ENCODE measurements around the gene C10orf90. TPM values are rescaled to one million over a fixed set of nuclear protein-coding genes. Genes with fewer than 3 reads are reported as not detected.

Gene C10orf90
- total and polyA plus RNA-seq, 2 of the 8 experiments (the other 6 are each of a cell fraction or from before 2014, with no cell fraction given): 0.21 TPM; not detected in 1

DNA sequence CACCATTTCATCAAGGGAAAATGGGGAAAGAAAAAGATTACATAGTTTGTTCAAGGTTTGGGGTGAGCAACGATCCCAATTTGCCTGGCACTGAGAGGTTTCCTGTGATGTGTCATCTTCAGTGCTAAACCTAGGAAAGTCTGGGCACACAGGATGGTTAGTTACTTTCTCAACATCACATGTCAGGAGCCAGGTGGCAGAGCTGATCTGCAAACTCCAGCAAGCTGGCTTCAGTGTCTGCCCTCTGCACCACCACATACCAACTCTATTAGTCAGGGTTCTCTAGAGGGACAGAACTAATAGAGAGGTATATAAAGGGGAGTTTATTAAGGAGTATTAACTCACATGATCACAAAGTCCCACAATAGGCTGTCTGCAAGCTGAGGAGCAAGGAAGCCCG lies 293.5 kb downstream of the C10orf90 start:
- no peak overlapping the region for H4K8ac ChIP-seq (ENCODE audit: extremely low read depth, insufficient read depth, low read length)
- H3K27me3 ChIP-seq (replicated peaks in 1 of 4; ENCODE audit: control insufficient read depth in 3 of 4, extremely low read depth in 1 of 4, insufficient read depth in 3 of 4, low read length in 3 of 4): no peaks in the 10 kb centered on the region
- no peak for FAIRE-seq
- no peak overlapping the region for H4K5ac ChIP-seq (ENCODE audit: insufficient read length, low read depth, low read length)
- no peak overlapping the region for H2BK120ac ChIP-seq (replicated peaks; ENCODE audit: low read depth, low read length)
- no peak overlapping the region for H2AK5ac ChIP-seq (ENCODE audit: low read depth, low read length)
- no peaks in the 10 kb centered on the region for H3K79me2 ChIP-seq (ENCODE audit: control insufficient read depth in 1 of 2, insufficient read depth in 2 of 2, low read length in 2 of 2)
- H2BK5ac ChIP-seq (ENCODE audit: low read depth, low read length): no peak overlapping the region
- H3K23me2 ChIP-seq (ENCODE audit: low read depth, low read length): no peaks in the 10 kb centered on the region
- ChIA-PET CTCF (ENCODE audit: partially characterized antibody) (no interaction called here), POLR2A (ENCODE audit: partially characterized antibody) (no interaction called here)
- H3K79me1 ChIP-seq (ENCODE audit: low read depth, low read length): no peaks in the 10 kb centered on the region
- WGBS, 2 experiments (ENCODE audit: extremely low coverage in 1 of 2, insufficient coverage in 1 of 2, insufficient read length in 1 of 2, insufficient replicate concordance in 2 of 2, low coverage in 1 of 2, low lambda C conversion rate in 2 of 2, missing lambda C conversion rate in 1 of 2): 86% methylated on average over 2 of the region's 2 CpGs; no CpG with 5 or more reads in 1 of the 2 experiments
- H3K4me1 ChIP-seq (replicated peaks in 1 of 4; ENCODE audit: control insufficient read depth in 3 of 4, insufficient read depth in 4 of 4, low read length in 3 of 4): no peaks in the 10 kb centered on the region
- no peak overlapping the region for H3K23ac ChIP-seq (ENCODE audit: insufficient read length)
- no peaks in the 10 kb centered on the region for H4K20me1 ChIP-seq (replicated peaks in 1 of 2; ENCODE audit: control insufficient read depth in 1 of 2, insufficient read depth in 2 of 2, low read length in 2 of 2)
- H3K4ac ChIP-seq (replicated peaks; ENCODE audit: insufficient read length, low read depth, low read length): no peak overlapping the region
- H3K4me3 ChIP-seq (ENCODE audit: extremely low read depth in 1 of 4, insufficient read depth in 2 of 4, low read depth in 3 of 4, low read length in 4 of 4): no peak overlapping the region
- H3K27ac ChIP-seq (ENCODE audit: low read depth, low read length): no peak overlapping the region
- no peak overlapping the region for H3K14ac ChIP-seq (ENCODE audit: insufficient read length)
- no peak overlapping the region for H2AFZ ChIP-seq (ENCODE audit: low read length)
- peaks cover 0 to 19% of the 10 kb centered on the region in 2 experiments; a peak in 2 of 4 replicates for H3K9me3 ChIP-seq (ENCODE audit: insufficient read depth in 2 of 2, low read depth in 1 of 2, low read length in 1 of 2)
- H3K36me3 ChIP-seq (ENCODE audit: control insufficient read depth in 2 of 4, insufficient read depth in 4 of 4, low read length in 3 of 4): no peaks in the 10 kb centered on the region
- H3K9ac ChIP-seq (replicated peaks in 1 of 4; ENCODE audit: extremely low read depth in 1 of 4, low read depth in 3 of 4, low read length in 3 of 4): no peak overlapping the region
- no peak for DNase-seq (ENCODE audit: low read depth in 1 of 2, low spot score in 2 of 2)
- no peak overlapping the region for H3K18ac ChIP-seq (ENCODE audit: extremely low read depth, low read length)
- no peak overlapping the region for H2BK12ac ChIP-seq (ENCODE audit: low read depth, low read length)
- no peak overlapping the region for H2BK15ac ChIP-seq (ENCODE audit: low read length)
- H2BK20ac ChIP-seq (ENCODE audit: low read length): no peak overlapping the region
- H4K91ac ChIP-seq (replicated peaks; ENCODE audit: insufficient read length, low read length): no peak overlapping the region
- no peak overlapping the region for H3K56ac ChIP-seq (replicated peaks; ENCODE audit: insufficient read length, low read depth, low read length)
- H3K4me2 ChIP-seq (ENCODE audit: insufficient read depth in 1 of 2, low read depth in 2 of 2, low read length in 2 of 2): no peak overlapping the region
- no peak for TF ChIP-seq EP300 (IDR thresholded peaks at IDR 0.05; ENCODE audit: borderline replicate concordance in 1 of 2, low read depth in 2 of 2, low read length in 2 of 2)
- TF ChIP-seq GTF2F1 (IDR thresholded peaks at IDR 0.05; ENCODE audit: borderline replicate concordance, low read depth, low read length): no peak
- no peak for TF ChIP-seq CBX5 (IDR thresholded peaks at IDR 0.05; ENCODE audit: low read depth, low read length)
- no peak for TF ChIP-seq RAD21 (IDR thresholded peaks at IDR 0.05 in 1 of 2, conservative IDR thresholded peaks at IDR 0.05 in 1 of 2; ENCODE audit: low read depth in 2 of 2, low read length in 2 of 2)
- TF ChIP-seq JUN (IDR thresholded peaks at IDR 0.05; ENCODE audit: low read depth, low read length): no peak
- TF ChIP-seq, protein P1, sequence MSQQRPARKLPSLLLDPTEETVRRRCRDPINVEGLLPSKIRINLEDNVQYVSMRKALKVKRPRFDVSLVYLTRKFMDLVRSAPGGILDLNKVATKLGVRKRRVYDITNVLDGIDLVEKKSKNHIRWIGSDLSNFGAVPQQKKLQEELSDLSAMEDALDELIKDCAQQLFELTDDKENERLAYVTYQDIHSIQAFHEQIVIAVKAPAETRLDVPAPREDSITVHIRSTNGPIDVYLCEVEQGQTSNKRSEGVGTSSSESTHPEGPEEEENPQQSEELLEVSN (IDR thresholded peaks at IDR 0.05): no peak
- no peak for TF ChIP-seq TEAD4 (IDR thresholded peaks at IDR 0.05; ENCODE audit: low read depth, low read length)
- TF ChIP-seq, protein P2, sequence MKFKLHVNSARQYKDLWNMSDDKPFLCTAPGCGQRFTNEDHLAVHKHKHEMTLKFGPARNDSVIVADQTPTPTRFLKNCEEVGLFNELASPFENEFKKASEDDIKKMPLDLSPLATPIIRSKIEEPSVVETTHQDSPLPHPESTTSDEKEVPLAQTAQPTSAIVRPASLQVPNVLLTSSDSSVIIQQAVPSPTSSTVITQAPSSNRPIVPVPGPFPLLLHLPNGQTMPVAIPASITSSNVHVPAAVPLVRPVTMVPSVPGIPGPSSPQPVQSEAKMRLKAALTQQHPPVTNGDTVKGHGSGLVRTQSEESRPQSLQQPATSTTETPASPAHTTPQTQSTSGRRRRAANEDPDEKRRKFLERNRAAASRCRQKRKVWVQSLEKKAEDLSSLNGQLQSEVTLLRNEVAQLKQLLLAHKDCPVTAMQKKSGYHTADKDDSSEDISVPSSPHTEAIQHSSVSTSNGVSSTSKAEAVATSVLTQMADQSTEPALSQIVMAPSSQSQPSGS (IDR thresholded peaks at IDR 0.05; ENCODE audit: low read length): no peak
- TF ChIP-seq GABPA (IDR thresholded peaks at IDR 0.05; ENCODE audit: borderline replicate concordance, insufficient read depth, low read length): no peak
- no peak for TF ChIP-seq POLR2A (IDR thresholded peaks at IDR 0.05; ENCODE audit: control extremely low read depth in 1 of 2, low read depth in 2 of 2, low read length in 2 of 2)
- TF ChIP-seq CTBP2 (IDR thresholded peaks at IDR 0.05; ENCODE audit: borderline replicate concordance, insufficient read depth, insufficient read length, low read length): no peak
- TF ChIP-seq EGR1 (IDR thresholded peaks at IDR 0.05; ENCODE audit: borderline replicate concordance, low read depth, low read length): no peak

All from H1 (cell line).